ENCODE data around the gene NPPA.

Gene NPPA

GRCh38 chr1:11873395-11874257 is 26.0 kb upstream of the NPPA start:
- DNase-seq, result no peak

GRCh38 chr1:11872545-11872944 is 25.0 kb upstream of the NPPA start:
- no peak for DNase-seq

GRCh38 chr1:11869650-11870207 is 22.1 kb upstream of the NPPA start:
- no peak for DNase-seq

- no peak for DNase-seq
These were observed 21.5 kb upstream of the NPPA start for GRCh38 chr1:11869104-11869503.

- no peak for DNase-seq
These were observed 20.9 kb upstream of the NPPA start for GRCh38 chr1:11868331-11868980.

- DNase-seq, result peak; percentile 33
These were observed 15.3 kb upstream of the NPPA start for GRCh38 chr1:11862890-11863289.

GRCh38 chr1:11860587-11860986 is 13.0 kb upstream of the NPPA start:
- DNase-seq, result no peak

GRCh38 chr1:11860083-11860482 is 12.5 kb upstream of the NPPA start:
- DNase-seq, result no peak

GRCh38 chr1:11858968-11859871 is 11.6 kb upstream of the NPPA start:
- DNase-seq, result peak; percentile 70

GRCh38 chr1:11858613-11858967 is 11.0 kb upstream of the NPPA start, which contains the start of gene NPPB:
TSS of gene NPPB (minus strand) at chr1:11858945. CDS start at chr1:11858833, 112 bp downstream.
- DNase-seq, result no peak

- no peak for DNase-seq
These were observed 10.6 kb upstream of the NPPA start for GRCh38 chr1:11858158-11858557.

GRCh38 chr1:11857164-11857851 is 9.7 kb upstream of the NPPA start:
- DNase-seq, result no peak

GRCh38 chr1:11856698-11857097 is 9.1 kb upstream of the NPPA start:
- no peak for DNase-seq

- no peak for DNase-seq
These were observed 7.8 kb upstream of the NPPA start for GRCh38 chr1:11855430-11855829.

GRCh38 chr1:11854519-11854918 is 6.9 kb upstream of the NPPA start:
- DNase-seq, result no peak

GRCh38 chr1:11851180-11851579 is 3.6 kb upstream of the NPPA start:
- no peak for DNase-seq

- no peak for DNase-seq
These were observed 2.6 kb upstream of the NPPA start for GRCh38 chr1:11850156-11850555.

GRCh38 chr1:11848373-11848700 is 754 bp upstream of the NPPA start:
- DNase-seq, result no peak

- no peak for DNase-seq
These were observed 1.8 kb downstream of the NPPA start for GRCh38 chr1:11845641-11846335.

GRCh38 chr1:11842154-11843041 is 5.2 kb downstream of the NPPA start:
- no peak for DNase-seq
